NCI-H526 (cell line): ENCODE data around the gene RAD51B.

ENCODE experiments used
- DNase-seq, 2 experiments: peaks; one replicate each; lab custom pipeline; 2025; lab: John Stamatoyannopoulos, UW

Gene RAD51B

DNA sequence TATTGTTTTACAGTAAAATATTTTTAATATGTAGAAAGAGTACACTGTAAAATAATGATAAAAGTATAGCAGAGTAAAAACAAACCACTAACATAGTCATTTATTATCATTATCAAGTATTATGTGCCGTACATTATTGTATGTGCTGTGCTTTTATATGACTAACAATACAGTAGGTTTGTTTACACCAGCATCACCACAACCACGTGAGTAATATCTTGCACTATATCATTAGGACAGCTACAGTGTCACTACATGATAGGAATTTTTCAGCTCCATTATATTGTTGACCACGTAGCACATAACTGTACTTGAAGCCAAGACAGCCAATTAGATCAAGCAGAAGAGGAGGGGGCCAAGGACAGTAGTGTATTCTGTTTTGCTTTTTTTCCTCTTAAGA is 415.4 kb downstream of the RAD51B start:
- no peak for DNase-seq

DNA sequence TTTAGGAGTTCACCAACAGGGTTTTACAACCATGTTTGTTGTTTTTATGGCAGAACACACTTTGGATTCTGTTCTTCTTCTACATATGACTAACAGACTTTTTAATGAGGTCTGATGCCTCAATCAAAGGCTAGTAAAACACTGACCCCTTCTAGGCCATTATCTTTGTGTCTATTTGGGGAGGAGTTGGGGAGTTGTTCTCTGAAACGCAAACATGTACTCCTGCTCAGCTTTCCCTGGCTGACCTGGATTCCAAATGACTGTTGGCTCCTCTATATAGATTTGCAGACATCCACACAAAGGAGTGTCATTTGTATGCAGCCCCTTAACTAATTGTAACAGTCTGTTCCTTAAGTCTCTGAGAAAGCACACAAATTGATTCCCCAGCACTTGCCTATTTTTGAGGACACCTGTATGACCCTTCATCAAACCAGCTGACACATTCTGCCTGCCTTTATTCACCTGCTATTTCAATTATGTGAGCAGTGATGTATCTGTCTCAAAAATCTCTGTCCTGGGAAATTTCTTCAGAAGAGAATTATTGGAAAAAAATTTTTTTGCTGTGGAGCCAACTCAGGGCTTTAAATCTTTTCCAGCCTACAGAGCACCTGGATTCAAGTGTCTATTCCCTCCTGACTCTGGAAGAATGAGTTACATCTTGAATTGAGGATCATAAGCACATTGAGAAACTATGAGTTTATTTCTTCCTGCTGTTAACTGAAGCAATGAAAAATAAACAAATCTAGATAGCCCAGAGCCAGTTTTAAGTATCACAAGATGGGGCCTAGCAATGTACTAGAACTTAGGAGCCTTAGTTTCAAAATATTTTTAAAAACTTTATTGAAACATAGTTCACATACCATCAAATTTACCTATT is 417.2 kb downstream of the RAD51B start:
- no peak for DNase-seq

DNA sequence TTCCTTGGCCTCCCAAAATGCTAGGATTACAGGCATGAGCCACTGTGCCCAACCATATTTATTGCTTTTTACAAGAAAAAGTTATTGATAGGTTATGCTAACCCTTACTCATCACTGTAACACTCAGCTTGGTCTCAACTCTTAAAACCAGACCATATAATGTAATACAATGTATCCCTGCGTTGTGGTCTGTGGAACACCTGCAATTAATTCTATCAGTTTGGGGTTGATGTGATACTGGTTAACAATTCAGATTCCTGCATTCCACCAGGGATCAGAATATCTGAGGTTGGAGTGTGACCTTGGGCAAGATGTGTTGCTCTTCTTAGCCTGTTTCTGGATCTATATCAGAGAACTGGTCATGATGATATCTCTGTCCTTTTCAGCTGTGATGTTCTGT is 419.0 kb downstream of the RAD51B start:
- DNase-seq, result no peak

DNA sequence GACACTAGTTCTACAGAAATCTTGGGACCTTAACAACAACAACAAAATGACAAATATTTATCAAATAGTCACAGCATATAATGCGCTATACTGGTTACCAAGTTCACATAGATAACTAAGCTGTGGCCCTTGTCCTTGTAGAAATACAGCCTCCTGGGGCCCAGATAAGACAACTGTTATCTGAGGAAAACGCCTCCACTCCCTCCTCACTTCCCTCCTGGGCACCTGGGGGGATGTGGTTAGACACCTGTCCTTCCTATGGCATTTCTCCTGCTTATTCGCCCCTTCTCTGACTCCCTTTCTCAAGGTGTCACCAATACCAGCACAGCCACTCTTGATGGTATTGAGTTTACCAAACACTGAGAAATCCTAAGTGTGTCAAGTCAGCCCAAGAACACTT is 419.4 kb downstream of the RAD51B start:
- no peak for DNase-seq

DNA sequence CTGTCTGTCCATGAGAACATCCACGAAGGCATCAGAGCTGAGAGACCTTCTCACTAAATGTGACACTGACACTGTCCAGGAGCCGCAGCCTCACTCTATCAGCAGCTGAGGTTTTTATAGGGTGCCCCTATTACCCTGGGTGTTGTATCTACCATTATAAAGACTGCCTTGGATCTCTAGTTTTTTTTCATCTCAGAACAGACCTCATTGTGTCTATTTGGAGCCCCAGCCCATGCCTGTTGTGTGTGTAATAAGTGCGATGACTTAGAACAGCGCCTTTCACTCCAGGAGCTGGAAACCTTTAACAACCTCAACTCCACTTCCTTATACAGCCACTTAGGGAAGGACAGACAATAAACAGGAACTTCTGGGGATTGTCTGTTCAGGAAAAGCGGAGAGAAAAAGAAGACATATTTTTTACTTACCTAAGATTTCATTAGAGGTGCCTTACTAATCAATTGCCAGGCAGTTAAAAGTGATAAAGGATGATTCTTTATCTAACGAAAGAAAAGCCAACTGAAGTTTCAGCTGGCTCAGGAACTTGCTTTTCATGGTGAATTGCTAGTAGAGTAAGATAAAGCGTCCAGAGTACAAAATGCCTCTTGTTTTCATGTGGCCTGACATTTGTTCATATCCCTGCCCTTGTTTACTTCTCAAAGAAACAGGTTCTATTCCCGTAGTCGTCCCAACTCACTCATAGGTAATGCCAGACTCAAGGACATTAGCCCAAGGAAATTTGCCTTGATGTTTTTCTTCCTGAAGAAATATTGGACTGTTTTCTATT is 420.6 kb downstream of the RAD51B start:
- DNase-seq, result no peak

DNA sequence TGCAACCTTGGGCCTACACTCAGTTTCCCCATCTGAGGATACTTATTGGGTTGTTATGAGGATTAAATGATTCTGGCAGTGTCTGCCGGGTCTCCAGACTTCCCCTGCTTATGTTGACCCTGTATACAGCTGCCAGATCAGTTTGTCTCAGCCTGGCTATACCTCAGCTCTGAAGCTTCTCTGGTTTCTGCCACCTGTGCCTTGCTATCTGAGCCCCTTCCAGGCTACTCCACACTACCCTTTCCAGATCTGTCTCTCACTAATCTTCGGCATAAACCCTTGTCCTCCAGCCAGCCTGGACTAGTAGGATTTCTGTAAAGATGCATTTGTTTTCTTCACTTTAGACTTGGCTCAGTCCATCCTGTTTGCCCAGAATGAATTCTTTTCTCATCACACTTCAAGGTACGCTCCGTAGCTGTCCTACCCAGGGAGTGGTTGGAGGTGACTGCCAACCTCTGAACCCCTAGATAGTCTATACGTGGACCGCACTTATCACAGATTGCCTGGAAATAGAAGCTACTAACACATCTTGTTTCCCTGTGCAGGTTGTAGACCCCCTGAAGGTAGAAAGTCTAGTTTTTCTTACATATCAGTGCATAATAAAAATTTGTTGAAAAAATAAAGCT is 422.4 kb downstream of the RAD51B start:
- no peak for DNase-seq

DNA sequence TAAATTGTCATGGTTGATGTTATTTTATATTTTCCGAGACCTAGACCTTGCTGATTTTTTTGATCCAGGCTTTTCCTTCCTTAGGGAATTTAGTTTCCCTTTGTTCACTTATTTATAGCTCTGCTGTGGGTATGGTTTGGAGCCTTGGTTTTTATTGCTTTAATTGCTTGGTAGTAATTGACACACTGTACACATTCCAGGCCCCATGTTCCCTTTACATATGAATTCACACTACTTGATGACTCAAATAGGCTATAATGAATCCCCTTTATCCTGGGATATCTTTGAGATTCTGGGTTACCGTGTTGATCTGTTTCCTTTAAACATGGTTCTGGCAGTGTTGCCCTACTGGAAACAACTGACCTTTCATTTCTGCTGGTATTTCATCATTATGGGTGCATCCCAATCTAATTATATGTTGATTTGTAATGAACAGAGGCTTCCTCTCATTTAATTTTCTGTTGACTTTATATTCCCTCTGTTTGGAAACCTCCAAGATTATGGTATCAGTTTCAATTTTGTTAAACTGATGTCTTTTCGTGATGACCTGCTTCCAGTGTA is 424.0 kb downstream of the RAD51B start:
- no peak for DNase-seq

DNA sequence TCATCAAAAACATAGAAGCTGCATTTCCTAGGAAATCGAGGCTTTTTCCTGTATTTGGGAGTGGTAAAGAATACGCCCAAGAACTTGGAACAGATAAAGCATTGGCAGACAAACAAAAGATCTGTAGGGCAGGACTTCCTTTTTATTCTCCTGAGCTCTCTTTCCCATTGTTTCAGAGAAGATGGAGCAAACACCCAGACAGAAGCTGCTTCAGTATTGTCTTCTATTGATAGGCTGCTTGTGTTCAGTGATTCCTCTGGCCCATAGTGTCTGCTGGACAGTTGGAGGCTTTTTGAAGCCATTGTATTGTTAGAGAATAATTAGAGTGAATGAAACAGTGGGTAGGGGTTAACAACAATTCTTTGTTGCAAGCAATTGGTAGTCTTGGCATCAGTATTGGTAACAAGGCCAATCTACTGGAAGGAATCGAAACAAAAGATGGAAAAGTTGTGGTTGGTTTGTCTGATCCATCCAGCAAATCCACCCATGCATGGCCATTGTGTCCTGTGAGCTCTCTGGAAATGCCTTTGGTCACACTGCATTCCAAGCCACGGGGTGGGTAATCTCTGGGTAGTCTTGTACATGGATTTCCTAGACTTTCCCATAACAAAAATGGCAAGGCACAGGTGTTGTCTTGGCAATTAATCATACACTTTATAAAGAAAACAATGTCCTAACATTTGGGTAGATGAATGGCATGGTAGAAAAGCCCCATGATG is 424.8 kb downstream of the RAD51B start:
- no peak for DNase-seq

DNA sequence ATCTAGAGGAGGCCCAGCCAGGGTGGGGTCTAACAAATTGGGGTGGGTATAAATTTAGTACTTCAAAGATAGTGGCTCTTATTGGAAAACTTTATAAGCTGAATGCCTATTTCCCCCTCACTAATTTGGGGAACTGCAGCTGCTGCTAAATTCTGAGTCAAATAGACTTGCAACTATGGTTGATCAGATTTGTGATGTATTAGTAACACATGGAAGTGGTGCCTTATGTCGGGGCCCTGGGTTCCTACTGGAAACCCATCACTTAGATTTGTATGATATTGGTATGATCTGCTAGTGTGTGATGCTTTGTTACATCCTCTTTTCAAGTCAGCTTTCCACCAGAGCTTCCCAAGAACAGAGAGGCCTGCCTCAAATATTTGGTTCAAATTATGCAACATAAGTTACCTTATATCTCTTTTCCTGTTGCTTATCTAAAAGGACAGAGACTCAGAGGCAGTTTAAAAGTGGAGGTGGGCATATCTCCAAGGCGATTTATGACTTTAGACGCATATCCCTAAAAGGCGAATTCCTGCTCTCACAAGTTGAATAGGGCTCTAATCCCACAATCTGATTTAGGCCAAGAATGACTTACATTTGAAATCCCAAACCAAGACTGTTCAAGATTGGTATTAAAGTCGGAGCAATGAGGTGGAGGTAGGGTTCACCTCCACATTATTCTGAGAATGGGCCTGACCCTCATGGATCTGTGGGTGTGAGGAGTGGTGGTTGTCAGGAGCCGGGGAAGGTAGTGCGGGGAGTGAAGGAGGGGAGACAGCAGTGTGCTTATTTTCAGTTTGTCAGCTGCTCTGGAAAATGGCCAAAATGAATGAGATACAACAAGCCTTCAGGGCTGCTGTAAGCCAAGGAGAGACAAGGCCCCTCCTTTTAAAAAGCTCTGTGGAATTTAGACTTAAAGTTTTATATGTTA is 425.8 kb downstream of the RAD51B start:
- DNase-seq, result no peak

DNA sequence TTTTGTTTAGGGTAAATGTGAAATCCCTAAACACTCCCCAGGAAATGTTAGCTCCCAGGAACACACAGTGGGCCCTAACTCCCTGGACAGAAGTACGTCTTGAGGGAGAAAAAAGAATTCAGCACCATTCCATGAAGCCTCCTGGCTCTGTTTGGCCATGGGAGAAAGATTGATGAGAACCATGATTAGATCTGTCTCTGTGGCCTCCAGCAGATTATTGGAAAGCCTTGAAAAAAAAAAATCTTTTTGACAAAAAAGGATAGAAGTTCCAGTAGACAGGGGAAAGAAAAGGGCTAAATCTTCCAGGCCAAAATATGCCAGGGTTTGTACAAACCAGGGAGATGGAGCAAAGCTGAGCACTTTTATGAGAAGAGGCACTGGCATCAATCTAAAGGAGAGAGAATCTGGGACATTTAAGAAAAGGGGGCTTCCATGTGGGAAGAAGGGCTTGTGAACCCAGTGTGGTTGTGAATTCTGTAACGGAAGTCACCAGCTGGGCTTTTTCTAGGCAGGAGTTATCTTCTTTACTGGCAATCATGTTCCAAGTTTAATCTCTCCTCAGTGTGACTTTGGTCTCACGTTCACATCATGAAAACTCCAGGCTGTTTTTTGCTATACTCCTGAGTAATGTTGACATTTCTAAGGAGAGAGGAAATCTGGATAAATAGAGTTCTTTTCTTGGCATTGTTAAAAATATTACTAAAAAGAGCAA is 426.7 kb downstream of the RAD51B start:
- no peak for DNase-seq

DNA sequence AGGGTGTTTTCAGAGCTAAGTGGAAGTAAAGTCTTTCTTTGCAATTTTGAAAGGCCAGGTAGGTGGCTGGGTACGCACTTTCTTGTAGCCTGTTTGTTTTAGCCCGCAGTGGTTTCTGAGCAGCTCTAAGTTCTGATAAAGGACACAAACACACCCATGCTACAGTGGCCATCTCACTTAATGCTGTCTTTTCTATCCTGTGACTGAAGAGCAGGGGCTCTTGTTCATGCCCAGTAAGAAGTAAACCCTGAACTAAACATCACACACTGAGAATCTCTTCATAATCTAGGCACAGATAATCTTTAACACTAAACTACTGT is 427.2 kb downstream of the RAD51B start:
- DNase-seq, result no peak

DNA sequence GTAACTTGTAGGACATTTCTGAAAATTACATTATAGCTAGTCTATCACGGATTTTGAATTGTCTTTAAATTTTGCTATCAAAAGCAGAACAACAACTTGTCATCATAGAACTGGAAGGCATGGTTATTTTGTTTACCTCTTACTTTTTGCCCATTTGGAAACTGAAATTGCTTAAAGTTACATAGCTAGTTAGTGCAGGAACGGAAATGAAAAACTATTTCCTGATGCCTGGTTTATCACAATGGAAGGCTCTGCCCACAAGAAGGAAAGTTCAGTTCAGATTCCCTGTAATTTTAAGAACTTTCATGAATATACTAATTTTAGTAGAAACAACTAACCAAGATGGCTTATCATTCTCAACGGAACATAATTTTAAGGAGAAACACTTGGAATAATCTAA is 427.7 kb downstream of the RAD51B start:
- DNase-seq, result no peak

DNA sequence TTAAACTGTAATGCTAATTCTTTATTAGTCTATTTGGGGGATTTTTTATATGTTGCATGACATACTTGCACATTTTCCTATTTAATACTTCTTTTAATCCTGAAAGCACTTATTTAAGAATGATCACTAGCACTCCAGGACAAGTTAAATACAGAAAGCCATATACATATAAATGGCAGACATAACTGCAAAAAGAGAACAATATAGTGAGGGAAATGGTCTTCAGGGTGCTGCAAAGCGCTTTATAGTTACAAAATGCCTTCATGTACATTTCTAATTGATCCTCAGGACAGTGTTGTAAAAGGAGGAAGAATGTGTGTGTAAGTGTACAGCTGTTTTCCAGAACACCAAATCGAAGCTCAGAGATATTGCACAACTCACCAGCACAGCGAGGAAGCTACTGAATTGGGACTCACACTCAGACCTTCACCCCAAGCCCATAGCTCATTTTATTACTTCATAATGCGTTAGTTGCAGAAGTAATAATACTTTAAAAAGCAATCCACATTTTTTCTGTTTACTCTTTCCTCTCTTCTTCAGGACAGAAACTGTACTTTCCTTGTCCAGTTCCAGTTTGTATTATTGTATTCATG is 428.2 kb downstream of the RAD51B start:
- DNase-seq, result no peak

DNA sequence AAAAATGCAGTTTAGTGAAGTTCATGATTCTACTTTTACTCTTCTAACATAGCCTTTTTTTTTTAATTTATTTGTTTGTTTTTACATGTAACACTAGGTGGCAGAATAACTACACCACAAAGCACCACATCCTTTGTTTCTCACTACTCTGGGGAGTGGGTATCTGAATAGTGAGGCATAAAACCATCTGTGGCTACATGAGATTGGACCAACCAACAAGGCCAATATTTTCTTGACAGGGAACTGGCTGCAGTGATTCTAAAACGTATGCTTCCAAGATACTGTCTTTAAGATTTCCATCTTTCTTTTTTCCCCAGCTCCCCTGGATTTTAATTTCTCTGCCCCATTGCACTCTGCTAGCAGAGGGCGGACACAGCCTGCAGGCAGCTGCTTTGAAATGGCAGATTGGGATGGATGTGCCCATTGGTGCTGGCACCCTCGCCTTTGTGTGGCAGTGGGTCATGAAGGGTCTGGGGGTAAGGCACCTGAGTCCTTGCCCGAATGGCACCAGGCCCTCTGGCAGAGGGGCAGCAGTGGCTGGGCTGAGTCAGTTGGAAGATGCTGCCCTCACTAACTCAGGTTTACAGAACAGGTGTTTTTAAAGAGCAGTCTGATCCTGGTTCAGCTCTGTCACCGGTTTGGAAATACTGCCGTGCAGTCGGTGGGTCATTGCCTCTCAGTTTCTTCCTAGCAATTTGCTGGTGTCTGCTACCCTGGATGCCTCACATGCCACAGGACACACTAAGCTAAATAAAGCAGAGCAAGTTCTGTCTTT is 429.1 kb downstream of the RAD51B start:
- peak; percentile 29 to 58 for DNase-seq

DNA sequence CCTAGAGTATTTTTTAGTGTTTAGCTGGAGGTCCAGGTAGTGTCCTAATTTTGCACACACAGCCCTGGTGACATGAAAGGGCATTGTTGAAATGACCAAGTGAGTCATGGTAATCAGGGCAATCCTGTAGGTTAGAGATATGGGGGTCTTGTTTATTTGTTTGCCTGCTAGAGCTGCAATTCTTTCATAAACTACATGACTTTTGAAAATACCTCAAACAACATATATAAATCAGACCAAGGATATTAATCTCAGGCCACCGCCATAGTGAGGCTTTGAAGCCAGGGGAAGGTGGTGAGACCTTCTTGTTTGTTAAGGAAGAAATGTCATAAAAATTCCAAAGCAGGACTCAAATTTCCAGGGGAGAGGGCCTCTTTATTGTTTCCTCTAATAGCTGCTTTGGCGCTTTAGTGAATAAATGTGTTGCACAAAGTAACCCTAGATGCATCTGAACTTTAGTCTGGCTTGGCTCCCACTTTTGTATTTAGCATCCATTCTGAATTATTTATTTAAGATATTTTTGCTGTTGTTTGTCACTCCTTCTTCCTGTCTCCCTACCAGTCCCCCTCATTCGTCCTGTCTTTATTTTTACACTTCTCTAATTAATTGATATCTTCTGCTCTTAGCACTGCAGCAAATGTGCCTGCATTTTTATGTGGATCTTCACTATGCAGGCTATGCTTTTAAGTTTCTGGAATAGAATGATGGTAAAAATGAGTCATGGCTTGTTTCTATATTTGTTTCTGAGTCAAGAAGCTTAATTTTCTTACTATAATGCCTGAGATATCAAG is 430.3 kb downstream of the RAD51B start:
- no peak for DNase-seq

DNA sequence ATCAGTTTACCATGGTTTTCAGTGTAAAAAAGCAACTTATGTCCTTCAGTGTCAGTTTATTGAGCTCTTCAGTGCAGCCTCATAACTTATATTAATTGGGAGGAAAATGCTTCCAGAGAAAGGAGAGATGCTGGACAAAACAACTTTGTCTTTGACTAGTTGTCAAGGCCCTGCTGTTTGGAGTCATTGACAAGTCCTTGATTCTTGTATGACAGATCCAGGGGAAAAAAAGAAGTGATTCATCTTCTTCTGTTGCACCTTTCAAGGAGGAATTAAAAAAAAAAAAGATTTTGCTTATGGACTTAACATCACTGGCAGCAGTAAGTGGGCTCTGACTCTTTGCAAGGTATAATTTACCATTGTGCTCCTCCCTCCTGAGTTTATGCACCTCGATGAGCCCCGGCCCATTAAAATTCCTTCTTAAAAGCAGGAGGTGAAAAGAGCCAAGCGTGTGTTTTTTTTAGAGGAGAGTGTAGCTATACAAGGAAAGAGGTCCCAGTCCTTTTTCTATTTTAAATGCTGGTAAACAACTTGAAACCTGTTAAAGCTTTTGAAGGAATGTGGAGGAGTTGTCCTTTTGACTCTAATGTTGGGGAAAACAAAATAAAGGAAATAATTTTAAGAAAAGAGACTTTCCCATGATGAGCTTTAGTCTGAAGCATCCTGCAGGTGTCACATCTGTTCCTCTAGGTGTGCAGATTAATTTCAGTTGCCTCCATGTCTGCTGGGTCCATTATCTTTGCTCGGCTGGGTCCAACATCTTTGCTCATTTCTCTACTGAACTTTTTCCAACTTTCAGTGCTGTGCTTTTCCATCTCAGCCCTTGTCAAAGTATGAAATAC is 431.6 kb downstream of the RAD51B start:
- DNase-seq, result no peak

DNA sequence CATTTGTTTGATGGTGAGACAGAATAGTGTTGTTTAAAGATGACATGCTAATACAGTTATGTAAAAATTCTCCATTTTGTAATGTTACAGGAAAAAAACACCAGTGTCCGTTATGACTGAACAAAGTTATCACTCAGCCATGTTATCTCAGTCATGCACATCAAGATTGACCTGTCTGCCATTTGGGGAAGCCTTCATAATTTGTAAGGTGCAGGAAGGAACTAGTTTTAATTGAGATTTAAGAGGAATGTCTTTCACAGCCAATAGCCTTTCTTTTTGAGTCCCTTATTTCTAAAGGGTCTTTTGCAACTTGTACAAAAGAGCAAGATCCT is 432.2 kb downstream of the RAD51B start:
- no peak for DNase-seq
